Astrocyte of the cerebellum (primary cell): ENCODE measurements around the gene TEKT5.
"Not testable (repeated sequence)": the region's sequence is repeated elsewhere in the genome, so short reads cannot be mapped to it uniquely, and the experiment has no call there.

ENCODE experiments used
- DNase-seq: peaks from one replicate; pipeline ENCODE4 v3.0.0-alpha.2; 2011; ENCODE audit warnings: low read depth
- H3K4me3 ChIP-seq: 2 replicates; pipeline ENCODE4 v1.5.1; 2011; ENCODE audit warnings: mild to moderate bottlenecking, low read depth, low read length, moderate library complexity
- in situ Hi-C: cut with HindIII; loops from 2 replicates; pipeline ENCODE4 v1.10.0; 2017; ENCODE audit warnings: low sequenced_read_pairs
- TF ChIP-seq, protein P1 (sequence below): IDR thresholded peaks from 2 replicates; pipeline ENCODE4 v1.5.1; 2012; ENCODE audit warnings: low read length, low read depth, moderate library complexity, mild to moderate bottlenecking; ENCODE audit errors: missing control alignments

TEKT5 gene

DNA sequence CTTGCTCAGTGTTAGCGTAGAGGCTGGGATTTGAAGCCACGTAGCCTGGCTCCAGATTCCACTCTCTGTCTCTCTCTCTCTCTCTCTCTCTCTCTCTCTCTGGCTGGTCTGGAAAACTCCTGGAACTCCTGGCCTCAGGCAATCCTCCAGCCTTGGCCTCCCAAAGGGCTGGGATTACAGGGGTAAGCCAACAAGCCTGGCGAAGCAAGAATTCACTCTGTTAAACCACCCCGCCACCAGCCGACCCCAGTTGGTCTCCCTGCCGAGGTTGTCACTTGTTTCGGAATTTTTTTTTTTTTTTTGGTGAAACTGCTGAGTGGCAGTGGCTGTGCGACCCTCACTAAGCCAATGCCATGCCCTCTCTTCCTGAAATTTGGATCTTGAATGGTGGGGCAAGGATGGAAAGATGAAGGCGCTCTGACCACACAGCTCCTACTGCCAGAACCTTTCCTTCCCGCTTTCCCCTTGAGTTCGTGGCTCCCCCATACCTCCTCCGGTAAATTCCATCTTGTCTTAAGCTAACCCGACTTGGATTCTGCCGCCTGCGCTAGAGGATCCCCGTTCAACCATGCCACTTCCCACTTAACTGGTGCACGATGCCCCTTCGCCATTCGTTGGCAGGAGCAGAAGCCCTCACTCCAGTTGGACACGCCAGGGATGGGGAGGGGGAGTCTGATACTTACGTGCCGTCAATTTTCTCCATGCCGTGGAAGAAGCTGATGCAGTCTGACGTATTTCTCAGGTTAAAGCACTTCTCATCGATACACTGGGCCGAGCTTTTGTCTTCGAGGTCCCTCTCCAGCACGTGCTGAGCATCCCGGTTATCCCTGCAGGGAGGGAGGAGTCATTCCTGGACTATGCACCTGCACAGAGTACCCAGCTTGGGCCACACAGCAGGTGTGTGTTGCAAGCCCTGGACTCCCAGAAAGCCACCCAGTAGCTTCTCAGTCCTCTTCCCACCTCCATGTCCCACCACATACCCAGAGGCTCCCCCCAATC lies 13.1 kb downstream of the TEKT5 start:
- TF ChIP-seq, protein P1, sequence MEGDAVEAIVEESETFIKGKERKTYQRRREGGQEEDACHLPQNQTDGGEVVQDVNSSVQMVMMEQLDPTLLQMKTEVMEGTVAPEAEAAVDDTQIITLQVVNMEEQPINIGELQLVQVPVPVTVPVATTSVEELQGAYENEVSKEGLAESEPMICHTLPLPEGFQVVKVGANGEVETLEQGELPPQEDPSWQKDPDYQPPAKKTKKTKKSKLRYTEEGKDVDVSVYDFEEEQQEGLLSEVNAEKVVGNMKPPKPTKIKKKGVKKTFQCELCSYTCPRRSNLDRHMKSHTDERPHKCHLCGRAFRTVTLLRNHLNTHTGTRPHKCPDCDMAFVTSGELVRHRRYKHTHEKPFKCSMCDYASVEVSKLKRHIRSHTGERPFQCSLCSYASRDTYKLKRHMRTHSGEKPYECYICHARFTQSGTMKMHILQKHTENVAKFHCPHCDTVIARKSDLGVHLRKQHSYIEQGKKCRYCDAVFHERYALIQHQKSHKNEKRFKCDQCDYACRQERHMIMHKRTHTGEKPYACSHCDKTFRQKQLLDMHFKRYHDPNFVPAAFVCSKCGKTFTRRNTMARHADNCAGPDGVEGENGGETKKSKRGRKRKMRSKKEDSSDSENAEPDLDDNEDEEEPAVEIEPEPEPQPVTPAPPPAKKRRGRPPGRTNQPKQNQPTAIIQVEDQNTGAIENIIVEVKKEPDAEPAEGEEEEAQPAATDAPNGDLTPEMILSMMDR, result no peak
- in situ Hi-C loops, result no loop called here

DNA sequence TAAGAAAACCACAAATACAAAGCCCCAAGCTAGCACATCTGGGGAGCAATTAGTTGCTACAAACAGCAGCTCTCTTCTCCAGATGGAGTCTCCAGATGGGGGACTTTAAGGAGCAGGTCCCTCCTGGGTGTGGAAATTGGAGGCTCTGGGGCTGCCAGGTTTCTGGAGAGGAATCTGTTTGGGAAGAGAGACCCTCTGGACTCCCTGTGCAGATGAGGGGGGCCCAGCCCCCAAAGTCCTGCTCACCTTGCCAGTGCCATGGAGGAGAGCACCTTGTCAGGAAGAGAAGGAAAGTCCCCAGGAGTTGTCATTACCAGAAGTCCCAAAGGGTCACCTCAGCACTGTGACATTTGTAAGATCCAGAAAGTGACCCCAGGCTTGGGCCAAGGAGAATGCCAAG lies 14.8 kb downstream of the TEKT5 start:
- TF ChIP-seq, protein P1, result no peak
- DNase-seq, result no peak
- no peak overlapping the region for H3K4me3 ChIP-seq
- in situ Hi-C loops, result no loop called here

More for the DNA sequence above, 13.1 kb downstream of the TEKT5 start:
- no peak overlapping the region for H3K4me3 ChIP-seq
- no peak for DNase-seq

DNA sequence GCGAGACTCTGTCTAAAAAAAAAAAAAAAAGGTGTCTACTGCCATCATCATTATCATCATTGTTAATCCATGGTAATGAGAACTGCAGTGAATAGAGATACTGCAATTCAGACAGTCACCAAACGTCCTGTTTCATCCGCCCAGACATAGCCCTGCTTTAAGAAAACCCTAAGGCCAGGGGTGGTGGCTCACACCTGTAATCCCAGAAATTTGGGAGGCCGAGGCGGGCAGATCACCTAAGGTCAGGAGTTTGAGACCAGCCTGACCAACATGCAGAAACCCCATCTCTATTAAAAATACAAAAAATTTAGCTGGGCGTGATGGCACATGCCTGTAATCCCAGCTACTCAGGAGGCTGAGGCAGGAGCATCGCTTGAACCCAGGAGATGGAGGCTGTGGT lies 15.3 kb downstream of the TEKT5 start:
- in situ Hi-C loops, DNase-seq, H3K4me3 ChIP-seq: not testable (repeated sequence)

DNA sequence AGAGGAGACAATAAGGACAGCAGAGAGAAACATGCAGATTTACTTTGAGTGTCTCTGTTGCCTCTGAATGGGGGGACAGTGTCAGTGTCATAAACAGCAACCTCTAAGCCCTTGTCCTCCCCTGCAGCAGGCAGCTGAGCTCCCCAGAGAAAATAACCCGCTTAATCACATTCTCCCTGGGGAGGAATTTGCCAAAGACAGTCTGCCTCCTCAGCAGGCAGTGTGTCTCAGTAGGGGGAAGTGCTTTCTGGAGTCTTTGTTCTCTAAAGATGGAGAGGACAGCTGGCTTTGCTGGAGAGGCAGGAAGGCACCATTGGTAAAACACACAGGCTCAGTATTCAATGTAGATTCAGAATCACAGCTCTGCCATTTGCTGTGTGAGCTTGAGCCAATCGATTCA lies 16.1 kb downstream of the TEKT5 start:
- no peak for DNase-seq
- TF ChIP-seq, protein P1, result no peak
- H3K4me3 ChIP-seq, result no peak overlapping the region
- in situ Hi-C loops, result no loop called here

DNA sequence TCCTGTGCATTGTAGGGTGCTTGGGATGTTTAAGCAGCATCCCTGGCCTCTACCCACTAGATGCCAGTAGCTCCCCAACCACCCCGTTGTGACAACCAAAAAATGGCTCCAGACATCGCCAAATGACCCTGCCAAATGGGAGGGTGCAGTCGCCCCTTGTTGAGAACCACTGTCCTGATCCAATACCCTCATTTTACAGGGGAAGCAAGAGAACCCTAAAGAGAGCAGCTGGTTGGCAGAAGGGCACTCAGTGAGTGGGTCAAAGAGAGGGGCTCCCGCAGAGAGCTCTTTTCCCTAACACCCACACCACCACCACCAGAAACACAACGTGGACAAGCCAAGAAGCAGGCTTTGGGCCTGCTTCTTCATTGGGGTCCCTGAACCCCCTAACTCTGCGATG lies 18.4 kb downstream of the TEKT5 start:
- TF ChIP-seq, protein P1, result no peak
- no peak for DNase-seq
- in situ Hi-C loops, result no loop called here

DNA sequence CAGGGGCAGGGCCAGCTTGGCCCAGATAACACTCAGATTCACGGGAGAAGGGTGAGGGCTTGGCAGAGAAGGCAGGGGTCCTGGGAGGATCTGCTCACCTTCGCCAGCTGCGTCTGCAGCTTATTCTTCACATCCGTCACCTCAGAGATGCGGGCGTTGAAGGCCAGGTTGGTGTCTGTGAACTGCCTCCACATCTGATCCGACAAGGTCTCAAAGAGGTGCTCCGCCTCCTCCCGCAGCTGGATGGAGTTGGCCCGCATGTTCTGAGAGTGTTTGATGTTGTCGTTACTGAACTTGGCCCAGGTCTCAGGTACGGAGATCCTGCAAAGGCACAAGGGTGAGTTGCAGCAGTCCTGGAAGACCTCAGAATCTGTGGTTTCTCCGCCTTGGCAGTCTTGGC lies 18.9 kb downstream of the TEKT5 start:
- no peak for DNase-seq
- TF ChIP-seq, protein P1, result no peak
- in situ Hi-C loops, result no loop called here
- no peak overlapping the region for H3K4me3 ChIP-seq

More for the DNA sequence above, 18.4 kb downstream of the TEKT5 start:
- no peak overlapping the region for H3K4me3 ChIP-seq

DNA sequence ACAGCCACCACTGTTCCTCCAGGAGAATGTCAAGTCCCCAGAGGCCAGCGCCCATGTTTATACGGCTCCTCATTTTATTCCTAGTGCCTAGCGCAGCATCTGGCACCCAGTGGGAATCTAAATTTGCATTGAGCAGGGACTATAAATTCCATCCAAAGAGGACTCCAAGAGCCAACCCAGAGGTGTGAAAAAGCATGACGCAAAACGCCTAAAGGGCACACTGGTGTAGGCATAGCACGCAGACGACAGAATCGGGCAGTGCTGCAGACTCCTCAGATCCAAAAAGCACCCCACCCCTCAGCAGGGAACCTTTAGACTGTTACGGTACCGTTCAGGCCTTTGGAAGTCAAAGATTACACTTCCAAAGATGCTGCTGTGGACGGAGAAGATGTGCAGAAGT lies 19.5 kb downstream of the TEKT5 start:
- in situ Hi-C loops, result no loop called here
- TF ChIP-seq, protein P1, result no peak

More for the DNA sequence above, 19.5 kb downstream of the TEKT5 start:
- H3K4me3 ChIP-seq, result no peak overlapping the region
- DNase-seq, result no peak
